ENCODE results near the gene IQCM.

GRCh38 chr4:149684516-149684915, 131.1 kb downstream of the IQCM start:
- no peak for TF ChIP-seq RAD21 (conservative IDR thresholded peaks at IDR 0.05 in 1 of 2, IDR thresholded peaks at IDR 0.05 in 1 of 2)
- no peak for TF ChIP-seq CTCF (IDR thresholded peaks at IDR 0.05)
- TF ChIP-seq POLR2A (IDR thresholded peaks at IDR 0.05; ENCODE audit: low read length) = no peak
- TF ChIP-seq JUNB (IDR thresholded peaks at IDR 0.05) = no peak
- TF ChIP-seq MAFK (IDR thresholded peaks at IDR 0.05; ENCODE audit: partially characterized antibody) = no peak
- TF ChIP-seq CHD2 (IDR thresholded peaks at IDR 0.05; ENCODE audit: low read length, partially characterized antibody) = no peak

Data from A549 (cell line).